ENCODE results near the gene XPO4. TPM values are rescaled to one million over a fixed set of nuclear protein-coding genes. Genes with fewer than 3 reads are reported as not detected.
"Not testable (repeated sequence)": the region's sequence is repeated elsewhere in the genome, so short reads cannot be mapped to it uniquely, and the experiment has no call there.

XPO4 gene
- total RNA-seq: 10 to 100 TPM; 15.7 to 33.0 (median 17.4) TPM

DNA sequence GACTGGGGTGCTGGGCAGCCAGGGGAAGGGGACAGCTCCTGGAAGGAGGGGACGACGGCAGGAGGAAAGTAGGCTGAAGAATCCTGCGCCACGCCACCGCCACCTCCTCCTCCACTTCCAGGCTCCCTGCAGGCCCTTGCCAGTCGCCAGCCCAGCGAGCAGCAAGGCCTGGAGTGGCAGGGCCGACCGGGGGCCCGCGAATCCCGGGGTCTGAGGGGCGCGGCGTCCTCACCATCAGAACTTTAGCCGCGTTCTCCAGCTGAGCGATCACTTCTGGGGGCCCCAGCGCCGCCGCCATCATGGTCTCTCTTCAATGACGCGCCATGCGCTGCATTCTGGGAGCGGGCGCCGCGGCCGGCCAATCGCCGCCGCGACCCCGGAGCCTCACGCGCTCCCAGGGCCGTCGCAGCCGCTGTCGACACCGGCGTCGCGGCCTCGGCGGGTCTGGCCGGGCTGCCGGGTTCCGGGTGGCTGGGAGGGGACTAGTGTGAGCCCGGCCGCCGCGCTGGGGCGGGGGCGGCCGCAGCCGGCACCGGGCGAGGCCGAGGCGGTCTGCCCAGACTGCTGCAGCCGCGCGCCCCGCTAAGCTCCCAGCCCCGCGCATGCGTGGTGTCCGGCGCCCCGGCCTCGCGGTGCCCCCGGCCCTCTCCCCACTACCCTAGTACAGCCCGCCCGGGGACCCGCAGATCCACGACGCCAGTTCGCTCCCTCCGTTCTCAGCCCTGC is at the start of gene XPO4:
XPO4 (minus strand) TSS at position 309 of the 726 bp plus-strand sequence; CDS start at position 301, 8 bp downstream.
- no peaks in the 10 kb centered on the region for H3K27me3 ChIP-seq
- peak; percentile 92 to 98 for ATAC-seq (ENCODE audit: low FRiP score in 2 of 2)
- 0% methylated on average over 11 to 29 of the region's 81 CpGs for WGBS, 2 donors
- H3K4me1 ChIP-seq: peaks cover 13 to 26% (median 18%) of the 10 kb centered on the region in 4 donors
- peak; percentile 42 to 46 for TF ChIP-seq POLR2AphosphoS5 (IDR thresholded peaks at IDR 0.05)
- TF ChIP-seq, protein P1, sequence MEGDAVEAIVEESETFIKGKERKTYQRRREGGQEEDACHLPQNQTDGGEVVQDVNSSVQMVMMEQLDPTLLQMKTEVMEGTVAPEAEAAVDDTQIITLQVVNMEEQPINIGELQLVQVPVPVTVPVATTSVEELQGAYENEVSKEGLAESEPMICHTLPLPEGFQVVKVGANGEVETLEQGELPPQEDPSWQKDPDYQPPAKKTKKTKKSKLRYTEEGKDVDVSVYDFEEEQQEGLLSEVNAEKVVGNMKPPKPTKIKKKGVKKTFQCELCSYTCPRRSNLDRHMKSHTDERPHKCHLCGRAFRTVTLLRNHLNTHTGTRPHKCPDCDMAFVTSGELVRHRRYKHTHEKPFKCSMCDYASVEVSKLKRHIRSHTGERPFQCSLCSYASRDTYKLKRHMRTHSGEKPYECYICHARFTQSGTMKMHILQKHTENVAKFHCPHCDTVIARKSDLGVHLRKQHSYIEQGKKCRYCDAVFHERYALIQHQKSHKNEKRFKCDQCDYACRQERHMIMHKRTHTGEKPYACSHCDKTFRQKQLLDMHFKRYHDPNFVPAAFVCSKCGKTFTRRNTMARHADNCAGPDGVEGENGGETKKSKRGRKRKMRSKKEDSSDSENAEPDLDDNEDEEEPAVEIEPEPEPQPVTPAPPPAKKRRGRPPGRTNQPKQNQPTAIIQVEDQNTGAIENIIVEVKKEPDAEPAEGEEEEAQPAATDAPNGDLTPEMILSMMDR (IDR thresholded peaks at IDR 0.05): peak in 1 of 6 experiments; percentile 12
- TF ChIP-seq POLR2A (IDR thresholded peaks at IDR 0.05): peak in 2 of 4 donors; percentile 78 to 82
- no peak for TF ChIP-seq EP300 (IDR thresholded peaks at IDR 0.05)
- H3K27ac ChIP-seq: peak within 1 kb of the TSS; percentile 91 to 96 (median 92)
- H3K9me3 ChIP-seq: no peaks in the 10 kb centered on the region
- DNase-seq: peak; percentile 72 to 97
- H3K4me3 ChIP-seq: peak within 1 kb of the TSS; percentile 79 to 98 (median 84)
- H3K36me3 ChIP-seq: peaks cover 0 to 9% (median 0%) of the 10 kb centered on the region in 4 donors

DNA sequence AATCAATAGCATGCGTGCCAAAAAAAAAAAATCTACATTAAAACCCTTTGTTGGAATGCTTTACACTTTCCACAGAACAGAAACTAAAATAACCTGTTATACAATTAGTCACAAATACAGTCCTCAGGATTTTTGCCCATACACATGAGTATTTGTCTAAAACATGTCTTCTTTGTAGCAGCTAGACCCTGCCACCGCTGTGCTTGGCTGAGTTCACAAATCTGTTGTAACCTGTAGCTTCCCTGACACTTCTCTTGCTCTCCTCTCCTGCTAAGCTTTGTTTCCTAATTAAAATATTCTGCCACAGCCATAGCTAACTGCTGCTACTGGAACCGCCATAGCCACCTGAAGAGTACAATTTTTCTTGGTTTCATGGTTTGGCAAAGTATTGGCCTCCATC is 45.5 kb upstream of the XPO4 start:
- not testable (repeated sequence) for H3K4me3 ChIP-seq; H3K36me3 ChIP-seq; ATAC-seq (ENCODE audit: low FRiP score in 2 of 2); H3K9me3 ChIP-seq; H3K27me3 ChIP-seq; H3K27ac ChIP-seq; DNase-seq
- 67 to 73% methylated on average over 3 of the region's 3 CpGs for WGBS, 2 donors
- H3K4me1 ChIP-seq: peaks cover 0 to 19% (median 9%) of the 10 kb centered on the region in 4 donors

GRCh38 chr13:20945952-20946383 is 43.4 kb upstream of the XPO4 start:
- Histone ChIP-seq H3K4me1 (peaks cover 0 to 19% (median 9%) of the 10 kb centered on the region in 4 donors), H3K9me3 (no peaks in the 10 kb centered on the region), H3K27me3 (peaks cover 0 to 3% (median 0%) of the 10 kb centered on the region in 4 donors), H3K4me3 (peak overlapping the region in 3 of 4 donors; percentile 15 to 33 (median 17)), H3K27ac (no peak overlapping the region), H3K36me3 (no peaks in the 10 kb centered on the region)
- DNase-seq (peak; percentile 31 to 64), ATAC-seq (ENCODE audit: low FRiP score in 2 of 2) (peak in 1 of 2 donors; percentile 47)
- TF ChIP-seq POLR2AphosphoS5 (IDR thresholded peaks at IDR 0.05): no peak
- no peak for TF ChIP-seq EP300 (IDR thresholded peaks at IDR 0.05)
- TF ChIP-seq, protein P1 (IDR thresholded peaks at IDR 0.05): no peak
- TF ChIP-seq POLR2A (IDR thresholded peaks at IDR 0.05): no peak
- WGBS, 2 donors: 4% methylated on average over 23 to 29 of the region's 29 CpGs

DNA sequence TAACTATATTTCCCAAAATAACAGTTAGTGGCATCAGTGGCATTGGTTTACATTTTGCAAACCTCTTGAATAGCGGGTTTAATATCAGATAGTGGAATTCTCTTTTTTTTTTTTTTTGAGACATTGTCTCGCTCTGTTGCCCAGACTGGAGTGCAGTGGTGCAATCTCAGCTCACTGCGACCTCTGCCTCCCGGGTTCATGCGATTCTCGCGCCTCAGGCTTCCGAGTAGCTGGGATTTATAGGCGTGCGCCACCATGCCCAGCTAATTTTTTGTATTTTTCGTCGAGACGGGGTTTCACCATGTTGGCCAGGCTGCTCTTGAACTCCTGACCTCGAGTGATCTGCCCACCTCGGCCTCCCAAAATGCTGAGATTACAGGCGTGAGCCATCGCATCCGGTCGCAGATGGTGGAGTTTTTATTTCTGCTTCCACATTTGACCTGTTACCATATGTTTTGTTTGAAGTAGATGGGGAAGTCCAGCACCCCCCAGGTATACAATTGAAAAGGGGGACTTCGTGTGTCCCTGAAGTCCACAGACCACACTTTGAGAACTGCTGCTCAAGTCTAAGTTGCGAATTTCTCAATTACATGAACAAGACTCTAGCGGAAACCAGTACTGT is 40.5 kb upstream of the XPO4 start:
- H3K4me1 ChIP-seq: peaks cover 0 to 23% (median 15%) of the 10 kb centered on the region in 4 donors
- no peak overlapping the region for H3K4me3 ChIP-seq
- peaks cover 0 to 3% (median 0%) of the 10 kb centered on the region in 4 donors for H3K27me3 ChIP-seq
- H3K36me3 ChIP-seq: no peaks in the 10 kb centered on the region
- H3K27ac ChIP-seq: peak overlapping the region in 2 of 4 donors; percentile 21 to 32
- ATAC-seq (ENCODE audit: low FRiP score in 2 of 2): peak in 1 of 2 donors; percentile 25
- WGBS, 2 donors: 67 to 70% methylated on average over 22 of the region's 22 CpGs
- no peaks in the 10 kb centered on the region for H3K9me3 ChIP-seq
- no peak for DNase-seq
- TF ChIP-seq EP300 (IDR thresholded peaks at IDR 0.05): no peak
- TF ChIP-seq, protein P1 (IDR thresholded peaks at IDR 0.05): no peak
- no peak for TF ChIP-seq POLR2AphosphoS5 (IDR thresholded peaks at IDR 0.05)
- TF ChIP-seq POLR2A (IDR thresholded peaks at IDR 0.05): no peak

DNA sequence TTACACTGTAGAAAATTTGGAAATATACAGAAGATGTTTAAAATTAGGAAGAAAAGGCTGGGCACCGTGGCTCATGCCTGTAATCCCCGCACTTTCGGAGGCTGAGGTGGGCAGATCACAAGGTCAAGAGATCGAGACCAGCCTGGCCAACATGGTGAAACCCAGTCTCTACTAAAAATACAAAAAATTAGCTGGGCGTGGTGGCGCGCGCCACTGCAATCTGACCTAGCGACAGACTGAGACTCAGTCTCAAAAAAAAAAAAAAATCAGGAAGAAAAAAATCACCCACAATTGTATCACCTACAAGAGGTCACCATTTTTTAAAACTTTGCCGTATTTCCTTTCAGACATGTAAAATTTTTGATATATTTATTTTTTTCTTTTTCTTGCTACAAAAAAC is 38.0 kb upstream of the XPO4 start:
- peaks cover 0 to 14% (median 9%) of the 10 kb centered on the region in 4 donors for H3K4me1 ChIP-seq
- not testable (repeated sequence) for DNase-seq; H3K4me3 ChIP-seq; H3K36me3 ChIP-seq; H3K27me3 ChIP-seq; H3K27ac ChIP-seq; H3K9me3 ChIP-seq; ATAC-seq (ENCODE audit: low FRiP score in 2 of 2)
- WGBS, 2 donors: 88 to 89% methylated on average over 10 of the region's 10 CpGs
